Stimulated activated CD8-positive, alpha-beta memory T cell treated with anti-CD3 and anti-CD28 coated beads, Interleukin-7, amount 100 ng/mL, for 48 hours (primary cell): ENCODE measurements around the gene RNU6-1.

Experiments
- DNase-seq, 2 donors: peaks; one replicate each; pipeline ENCODE4 v3.0.0-alpha.2; 2020; ENCODE audit warnings: low read depth in 1 of 2; ENCODE audit errors: extremely low read depth in 1 of 2

RNU6-1 gene

DNA sequence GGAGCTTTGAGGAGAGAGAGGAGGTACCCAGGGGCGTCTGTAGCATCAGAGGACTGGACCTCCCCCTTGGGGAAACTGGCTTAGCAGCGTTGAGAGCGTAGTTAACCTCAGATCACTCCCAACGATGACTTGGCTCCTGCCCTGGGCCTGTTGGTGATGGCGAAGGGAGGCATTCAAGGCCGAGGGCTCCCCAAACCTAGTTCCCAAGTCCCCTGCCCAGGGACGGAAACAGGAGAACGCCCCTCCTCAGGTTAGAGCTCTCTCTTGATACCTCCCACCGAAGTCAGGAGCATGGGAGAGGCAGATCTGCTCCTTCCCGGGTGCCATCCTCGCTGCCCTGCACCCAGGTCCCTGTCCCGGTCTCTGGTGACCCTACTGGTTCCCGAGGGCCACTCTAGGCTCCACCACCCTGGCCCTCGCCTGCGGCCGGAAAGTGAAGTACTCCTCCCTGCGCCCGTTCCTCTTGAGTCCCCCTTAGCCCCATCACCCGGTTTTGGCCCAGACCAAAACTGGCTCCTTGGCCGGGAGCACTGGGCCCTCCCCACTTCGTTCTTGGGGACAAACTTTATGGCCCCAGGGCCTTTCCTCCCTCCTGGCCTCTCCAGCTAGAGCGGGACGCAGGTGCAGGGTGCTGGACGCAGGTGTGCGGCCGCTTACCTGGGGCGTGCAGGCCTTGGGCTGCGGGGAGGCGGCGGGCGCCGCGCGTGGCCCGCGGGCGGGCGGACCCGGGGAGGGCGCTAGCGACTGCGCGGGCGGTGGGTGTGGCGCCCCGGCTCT is 17.1 kb downstream of the RNU6-1 start:
- DNase-seq, result no peak

DNA sequence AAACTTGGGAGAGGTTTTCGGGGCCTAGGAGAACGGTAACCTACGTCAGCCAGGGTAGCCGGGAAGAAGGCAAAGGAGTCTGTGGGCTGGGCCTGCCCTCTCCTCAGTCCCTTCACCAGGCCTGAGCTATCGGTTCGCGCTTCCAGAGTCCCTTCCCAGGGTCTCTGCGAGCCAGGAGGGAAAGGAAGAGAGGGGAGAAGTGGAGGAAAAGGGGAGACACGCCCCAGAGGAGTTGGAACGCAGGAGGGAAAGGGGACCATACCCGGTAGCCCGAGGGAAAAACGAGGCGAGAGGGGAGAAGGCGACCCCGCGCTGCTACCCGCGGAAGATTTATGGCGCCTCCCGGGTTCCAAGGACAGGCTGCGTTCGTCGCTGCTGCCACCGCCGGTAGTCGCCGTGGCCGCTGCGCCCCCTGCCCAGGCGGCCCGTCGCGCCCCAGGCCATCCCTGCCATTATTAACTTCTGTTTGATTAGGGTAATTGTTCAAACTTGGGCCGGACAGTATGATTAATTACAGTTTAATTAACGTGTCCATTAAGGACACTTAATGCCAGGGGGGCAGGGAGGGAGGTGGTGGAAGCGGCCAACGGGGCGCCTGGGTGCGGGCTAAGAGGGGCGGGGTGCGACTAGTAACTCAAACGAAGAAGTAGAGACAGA is 17.9 kb downstream of the RNU6-1 start:
- DNase-seq, result no peak

- no peak for DNase-seq
Measured at GRCh38 chr15:67820992-67821783, 18.7 kb downstream of the RNU6-1 start.

DNA sequence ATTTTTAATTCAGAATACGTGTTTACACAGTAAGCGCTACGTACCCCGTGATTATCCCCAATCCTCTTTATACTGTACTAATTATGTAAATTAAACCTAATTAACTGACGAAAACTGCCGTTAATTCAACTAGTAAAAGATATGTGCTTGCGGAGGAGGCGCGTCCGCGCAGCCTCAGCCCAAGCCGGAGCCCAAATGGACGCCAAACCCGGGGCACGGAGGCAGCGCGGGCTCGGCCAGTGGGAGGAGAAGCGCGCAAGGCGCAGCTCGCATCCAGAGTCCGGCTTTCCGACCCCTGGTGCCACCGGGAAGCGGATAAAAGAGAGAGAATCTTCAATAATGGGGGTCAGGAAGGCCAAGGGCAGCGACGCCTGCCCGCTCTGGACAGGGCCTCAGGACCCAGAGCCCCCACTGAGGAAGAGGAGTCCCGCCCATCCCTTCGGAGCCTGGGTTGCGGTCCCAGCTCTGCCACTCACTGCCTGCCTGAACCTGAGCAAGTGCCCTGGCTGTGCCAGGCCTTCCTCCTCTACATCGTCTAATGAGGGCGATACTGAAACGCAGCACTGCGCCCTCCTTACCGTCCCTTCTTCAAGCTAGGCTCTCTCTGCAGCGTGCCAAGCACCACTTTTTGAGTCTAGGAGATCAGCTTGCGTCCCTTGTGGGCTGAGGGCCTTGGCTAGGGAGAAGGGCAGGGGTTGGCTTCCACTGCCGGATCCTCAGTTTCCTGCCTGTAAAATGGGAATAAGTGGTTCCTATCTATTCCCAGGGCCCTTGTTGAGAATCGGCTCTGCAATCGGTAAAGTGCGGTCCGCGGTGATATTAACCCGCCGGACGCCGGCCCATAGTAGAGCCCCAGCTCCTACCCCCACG is 19.5 kb downstream of the RNU6-1 start:
- no peak for DNase-seq

DNA sequence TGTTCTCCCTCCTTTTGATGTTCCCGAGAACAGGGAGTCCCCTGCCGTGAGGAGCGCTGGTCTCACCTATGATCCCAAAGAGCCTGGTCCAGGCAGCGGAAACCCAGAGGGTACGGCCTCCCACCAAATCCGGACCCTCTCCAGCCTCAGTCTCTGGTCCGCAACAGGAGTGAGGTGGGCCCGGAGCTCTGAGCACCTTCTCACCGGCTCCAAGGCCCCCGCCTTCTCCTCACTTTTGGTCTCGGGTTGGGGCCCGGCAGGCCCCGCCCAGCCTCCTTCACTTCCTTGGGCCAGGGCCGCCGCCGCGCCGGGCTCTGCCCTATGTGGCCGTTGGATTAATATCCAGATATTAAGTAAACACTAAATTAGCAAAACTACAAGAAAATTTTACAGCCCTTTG is 20.2 kb downstream of the RNU6-1 start:
- no peak for DNase-seq

GRCh38 chr15:67818464-67818863 is 21.4 kb downstream of the RNU6-1 start:
- DNase-seq, result no peak

- no peak for DNase-seq
Measured at GRCh38 chr15:67816668-67817067, 23.2 kb downstream of the RNU6-1 start.

DNA sequence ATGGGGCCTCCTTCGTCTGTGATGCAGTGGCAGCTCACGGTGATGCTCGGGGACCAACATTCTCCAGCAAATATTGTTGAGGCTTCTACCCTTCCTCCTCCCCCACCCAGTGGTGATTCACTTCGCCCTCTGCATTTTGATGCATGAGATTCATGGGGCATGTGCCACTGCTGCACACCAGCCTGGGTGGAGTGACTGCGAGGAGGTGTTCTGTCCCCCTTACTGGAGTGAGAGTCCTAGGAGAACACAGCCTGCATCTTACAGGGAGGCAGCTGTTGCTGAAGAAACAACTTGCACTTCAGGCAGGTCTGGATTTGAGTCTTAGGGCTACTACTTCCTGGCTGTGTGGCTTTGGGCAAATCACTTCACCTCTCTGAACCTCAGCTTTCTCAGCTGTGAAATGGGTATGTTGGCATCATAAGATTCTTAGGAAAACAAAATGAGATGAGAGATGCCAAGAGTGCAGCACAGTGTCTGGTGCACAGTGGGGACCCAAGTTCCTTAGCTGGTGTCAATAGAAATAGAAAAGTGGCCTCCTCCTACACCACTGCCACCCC is 24.7 kb downstream of the RNU6-1 start:
- no peak for DNase-seq

DNA sequence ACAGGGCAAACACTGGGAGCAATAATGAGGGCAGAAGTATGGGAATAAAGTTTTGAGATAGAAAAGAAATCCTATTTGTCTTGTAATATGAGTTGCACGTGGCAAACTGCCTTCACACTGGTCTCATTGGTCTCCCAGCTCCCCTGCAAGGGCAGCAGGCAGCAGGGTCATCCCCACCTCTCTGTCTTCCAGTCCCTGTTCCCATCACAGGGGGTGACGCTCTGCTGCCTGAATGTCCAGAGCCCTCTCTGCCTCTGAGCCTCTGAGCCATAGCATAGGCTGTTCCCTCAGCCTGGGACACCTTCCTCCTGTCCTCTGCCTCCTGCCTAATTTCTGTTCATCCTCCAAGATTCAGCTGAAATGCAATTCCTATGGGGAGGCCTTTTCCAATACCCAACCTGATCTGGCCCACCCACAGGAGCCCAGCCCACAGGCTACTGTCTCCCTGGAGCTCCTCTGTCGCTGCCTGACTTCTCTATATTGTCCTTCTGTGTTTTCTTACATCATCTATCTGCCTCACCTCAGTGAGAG is 26.7 kb downstream of the RNU6-1 start:
- DNase-seq, result no peak

- DNase-seq, result no peak
Measured at GRCh38 chr15:67812241-67812644, 27.6 kb downstream of the RNU6-1 start.

GRCh38 chr15:67809866-67810265 is 30.0 kb downstream of the RNU6-1 start:
- DNase-seq, result no peak

GRCh38 chr15:67809441-67809840 is 30.4 kb downstream of the RNU6-1 start:
- no peak for DNase-seq

- no peak for DNase-seq
Measured at GRCh38 chr15:67808821-67809220, 31.0 kb downstream of the RNU6-1 start.

GRCh38 chr15:67807836-67808235 is 32.0 kb downstream of the RNU6-1 start:
- DNase-seq, result no peak

DNA sequence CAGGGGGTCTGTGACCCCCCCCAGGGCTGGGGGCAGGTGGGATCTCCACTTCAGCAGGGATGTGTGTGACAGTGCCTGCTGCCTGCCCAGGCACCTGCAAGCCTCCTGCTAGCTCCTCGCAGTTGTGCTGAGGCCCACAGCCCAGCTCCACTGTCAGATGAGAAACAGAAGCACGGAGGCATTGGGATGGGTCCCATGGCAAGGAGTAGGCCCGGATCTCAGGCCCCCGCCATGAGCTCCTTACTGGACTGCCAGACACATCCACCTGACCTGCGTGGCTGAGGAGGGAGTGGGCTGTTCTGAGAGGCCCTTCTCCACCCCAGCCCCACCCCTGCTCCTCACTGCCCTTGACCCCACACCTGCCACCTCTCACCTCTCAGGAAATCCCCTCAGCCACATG is 32.7 kb downstream of the RNU6-1 start:
- DNase-seq, result no peak

DNA sequence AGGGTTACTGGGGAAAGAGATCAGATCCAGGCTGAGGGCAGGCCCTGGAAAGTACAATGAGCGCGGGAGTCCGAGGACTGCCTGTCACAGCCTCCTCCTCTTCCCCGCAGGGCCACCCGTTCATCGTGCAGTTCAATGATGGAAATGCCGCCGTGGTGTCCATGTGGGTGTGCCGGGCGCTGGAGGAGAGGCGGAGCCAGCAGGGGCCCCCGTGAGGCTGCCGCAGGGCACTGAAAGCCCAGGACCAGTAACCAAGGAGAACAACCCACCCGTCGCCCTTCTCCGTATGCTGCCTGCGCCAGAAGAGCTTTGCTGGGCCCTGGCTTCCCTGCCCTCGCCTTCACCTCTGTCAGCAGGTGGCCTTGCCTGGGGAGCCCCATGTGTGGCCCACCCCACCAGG is 33.3 kb downstream of the RNU6-1 start:
- no peak for DNase-seq

DNA sequence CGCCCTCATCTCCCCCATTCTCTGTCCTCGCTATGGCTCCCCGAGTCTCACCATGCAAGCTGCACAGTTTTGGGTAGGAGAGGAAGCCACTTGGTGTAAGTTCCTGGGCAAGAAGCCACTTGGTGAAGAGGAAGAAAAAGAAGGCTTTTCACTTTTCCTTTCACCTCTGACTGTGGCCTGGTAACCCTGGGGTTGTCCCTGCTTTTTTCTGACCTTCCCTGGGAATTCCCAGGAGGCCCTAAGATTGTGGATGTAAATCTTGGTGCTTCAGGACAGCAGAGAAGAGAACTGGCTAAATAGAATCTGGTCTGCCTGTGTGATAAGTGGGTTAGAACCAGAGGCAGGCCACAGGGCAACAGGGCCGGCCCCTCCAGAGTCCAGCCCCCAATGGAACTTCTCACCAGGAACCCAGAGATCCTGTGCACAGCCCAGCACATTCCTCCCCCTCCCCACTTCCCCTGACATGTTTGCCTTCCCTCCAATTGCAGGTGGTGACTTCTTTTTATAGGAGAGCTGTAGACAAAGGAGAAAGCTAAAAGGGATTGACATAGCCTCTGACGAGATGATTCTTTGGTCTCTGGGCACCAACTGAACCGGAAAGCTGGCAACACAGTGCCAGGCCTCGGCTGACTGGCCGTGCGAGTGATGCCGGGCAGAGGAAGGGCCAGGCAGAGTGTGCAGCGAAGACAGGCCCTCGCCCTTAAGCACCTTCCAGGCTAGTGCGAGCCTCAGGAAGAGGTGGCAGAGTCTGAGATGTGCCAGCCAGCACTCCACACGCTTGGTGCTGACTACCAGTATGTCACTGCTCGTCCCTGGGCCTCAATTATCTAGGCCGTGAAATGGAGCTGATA is 34.0 kb downstream of the RNU6-1 start:
- no peak for DNase-seq

GRCh38 chr15:67805008-67805665 is 34.7 kb downstream of the RNU6-1 start:
- DNase-seq, result no peak
